HG03135 (cell line): ENCODE measurements around the gene DCAF8.

Experiments used
- ATAC-seq: cut with Tn5 transposase; IDR thresholded peaks from one replicate; pipeline ENCODE4 v1.9.1; 2021; ENCODE audit warnings: mild to moderate bottlenecking, moderate library complexity; ENCODE audit not compliant: unreplicated experiment

DCAF8 gene

DNA sequence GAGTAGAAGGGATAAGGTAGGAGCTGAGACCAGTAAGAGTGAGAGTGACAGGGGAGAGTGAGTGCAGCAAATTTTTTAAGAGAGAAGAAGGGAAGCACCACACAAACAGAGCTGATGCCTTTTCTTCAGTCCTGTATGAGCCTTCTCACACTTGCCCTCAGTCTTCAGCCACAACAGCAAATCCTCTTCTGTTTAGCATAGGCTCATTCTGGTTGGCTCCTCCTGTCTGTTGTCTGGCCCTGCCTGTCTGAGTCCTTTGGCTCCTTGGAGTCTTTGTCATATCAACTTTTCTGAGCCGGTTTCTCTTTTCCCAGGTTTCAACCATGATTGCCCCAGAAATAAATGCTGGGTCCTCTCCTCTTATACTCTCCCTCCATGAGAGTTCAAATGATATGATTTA is 84.7 kb downstream of the DCAF8 start:
- ATAC-seq = no peak

DNA sequence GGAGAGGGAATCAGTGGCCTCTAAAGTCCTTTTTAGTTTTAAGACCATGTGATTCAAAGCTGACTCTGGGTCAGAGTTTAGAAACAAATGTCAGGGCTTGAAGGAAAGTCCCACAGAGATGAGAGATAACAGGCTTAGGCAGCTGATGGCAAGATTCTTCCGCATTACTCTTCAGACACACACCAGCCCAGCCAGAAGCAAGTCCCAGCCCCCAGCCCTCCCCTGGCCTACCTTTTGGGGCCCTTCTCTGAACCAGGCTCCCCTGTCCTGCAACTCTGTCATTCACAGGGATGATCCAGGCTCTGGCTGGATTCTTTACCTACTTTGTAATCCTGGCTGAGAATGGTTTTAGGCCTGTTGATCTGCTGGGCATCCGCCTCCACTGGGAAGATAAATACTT is 85.1 kb downstream of the DCAF8 start:
- no peak for ATAC-seq

DNA sequence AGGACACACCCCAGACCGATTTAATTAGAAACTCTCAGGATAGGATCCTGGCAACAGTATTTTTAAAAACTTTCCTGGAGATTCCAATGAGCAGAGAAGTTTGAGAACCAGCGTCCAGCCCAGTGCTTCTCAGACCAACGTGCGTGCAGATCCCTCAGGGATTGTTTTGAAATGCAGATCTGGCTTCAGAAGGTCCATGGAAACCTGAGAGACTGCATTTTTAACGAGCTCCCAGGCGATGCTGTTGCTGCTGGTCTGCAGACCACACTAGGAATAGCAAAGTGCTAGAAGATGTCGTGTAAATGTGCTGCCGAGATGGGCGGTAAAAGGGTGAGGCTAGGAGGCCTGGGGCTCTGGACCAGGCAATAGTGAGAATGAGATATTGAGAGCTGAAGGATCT is 90.4 kb downstream of the DCAF8 start:
- no peak for ATAC-seq

GRCh38 chr1:160171354-160171753 is 91.0 kb downstream of the DCAF8 start:
- ATAC-seq = no peak

GRCh38 chr1:160169553-160170399 is 92.6 kb downstream of the DCAF8 start:
- ATAC-seq = no peak

DNA sequence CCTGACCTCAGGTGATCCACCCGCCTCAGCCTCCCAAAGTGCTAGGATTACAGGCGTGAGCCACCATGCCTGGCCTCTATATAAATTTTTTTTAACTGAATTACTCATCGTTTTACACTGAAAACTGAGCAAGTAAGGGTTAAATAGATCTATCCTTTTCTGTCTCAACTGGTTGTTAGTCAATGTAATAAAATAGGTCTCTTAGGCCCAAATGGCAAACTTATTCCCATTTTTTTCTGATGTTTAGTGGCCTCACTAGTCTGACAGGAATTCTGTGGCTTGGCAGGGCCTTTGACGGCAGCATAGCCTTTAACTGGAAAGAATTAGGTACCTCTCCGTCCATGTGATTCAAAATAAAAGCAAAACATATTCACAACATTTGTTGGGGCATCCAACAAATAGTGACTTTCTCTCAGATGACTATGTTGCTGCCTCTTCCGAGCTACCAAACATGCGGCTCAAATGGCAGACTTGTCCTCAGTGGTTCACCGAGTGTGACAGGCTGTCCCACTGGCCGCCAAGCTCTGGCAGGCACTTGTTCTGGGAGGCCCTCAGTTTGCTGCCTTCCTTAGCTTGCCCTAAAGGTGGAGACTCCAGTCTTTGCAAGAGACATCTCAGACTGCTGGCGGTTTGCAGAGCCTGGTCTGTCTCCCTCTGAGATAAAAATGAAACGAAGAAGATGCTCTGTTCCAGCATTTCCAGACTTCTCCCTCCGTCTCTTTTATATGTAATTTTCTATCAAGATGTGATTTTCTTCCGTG is 93.6 kb downstream of the DCAF8 start:
- no peak for ATAC-seq

DNA sequence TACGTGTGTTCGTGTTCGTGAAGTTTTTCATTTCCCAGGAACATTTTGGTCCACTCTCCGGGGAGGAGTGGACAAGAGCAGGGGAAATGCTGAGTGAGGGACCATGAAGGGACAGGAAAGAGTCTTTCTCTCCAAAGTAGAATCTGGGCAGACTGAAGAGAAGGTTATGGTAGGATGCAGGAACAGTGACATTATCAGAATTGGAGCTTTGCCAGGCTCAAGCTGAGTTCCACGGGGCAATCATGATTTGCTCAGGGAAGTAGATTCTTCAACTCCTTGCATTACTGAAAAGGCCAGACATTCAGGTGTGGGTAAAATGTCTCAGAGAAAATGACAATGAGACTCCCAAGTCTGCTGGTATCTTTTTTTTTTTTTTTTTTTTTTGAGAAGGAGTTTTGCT is 94.3 kb downstream of the DCAF8 start:
- no peak for ATAC-seq

- ATAC-seq = no peak
Measured at GRCh38 chr1:160167580-160167979, 94.8 kb downstream of the DCAF8 start.

GRCh38 chr1:160167056-160167455 is 95.3 kb downstream of the DCAF8 start:
- ATAC-seq = no peak

GRCh38 chr1:160166166-160166868 is 96.0 kb downstream of the DCAF8 start:
- ATAC-seq = no peak
